K562 (cell line): Measurements from ENCODE around the gene ZNF687.

Experiments
- CHD4 ChIP-seq: fragments of 200-600 bp; sonication (generic); IDR thresholded peaks from 3 replicates; pipeline ENCODE4 v1.6.1; 2012; ENCODE audit warnings: low read depth, mild to moderate bottlenecking, mixed read lengths, low read length, inconsistent platforms; ENCODE audit not compliant: insufficient read depth, insufficient replicate concordance, poor library complexity, severe bottlenecking
- CTCF ChIP-seq, 3 experiments: IDR thresholded peaks in 2 of 3; conservative IDR thresholded peaks in 1 of 3; 2 replicates each; pipeline ENCODE4 v1.5.1; 2011 to 2012; ENCODE audit warnings: low read length in 3 of 3, mild to moderate bottlenecking in 3 of 3, control low read depth in 2 of 3, improper control_type of control experiment in 1 of 3, inconsistent platforms in 1 of 3, low read depth in 1 of 3, mixed read lengths in 1 of 3, moderate library complexity in 1 of 3; ENCODE audit not compliant: insufficient read depth in 2 of 3
- EZH2 ChIP-seq: IDR thresholded peaks from 2 replicates; pipeline ENCODE4 v1.6.1; 2012; ENCODE audit warnings: low read depth, mild to moderate bottlenecking, inconsistent platforms, low read length, borderline replicate concordance
- HCFC1 ChIP-seq: IDR thresholded peaks from 2 replicates; pipeline ENCODE4 v1.6.1; 2012; ENCODE audit warnings: low read depth, low read length, improper control_type of control experiment
- TGIF2 ChIP-seq: sonication (generic); formaldehyde crosslinking; IDR thresholded peaks from 2 replicates; pipeline ENCODE4 v1.8.1; 2022; ENCODE audit warnings: mild to moderate bottlenecking, missing genetic modification reagents, moderate library complexity
- ZC3H11A ChIP-seq: IDR thresholded peaks from 2 replicates; pipeline ENCODE4 v1.6.1; 2012; ENCODE audit warnings: low read depth, low read length, improper control_type of control experiment

- TF ChIP-seq HCFC1 (no peak), ZC3H11A (no peak), CTCF (IDR thresholded peaks at IDR 0.05 in 2 of 3, conservative IDR thresholded peaks at IDR 0.05 in 1 of 3; ENCODE audit: insufficient read depth in 2 of 3, low read depth in 1 of 3, low read length in 3 of 3) (no peak), TGIF2 (no peak), CHD4 (no peak), EZH2 (no peak)
Observed at GRCh38 chr1:151324390-151324930, 42.4 kb downstream of the ZNF687 start.
